Posterior vena cava (tissue), 2 donors: Measurements from ENCODE around the gene RGL3. TPM values are rescaled to one million over a fixed set of nuclear protein-coding genes. Genes with fewer than 3 reads are reported as not detected.
"Not testable (repeated sequence)": the region's sequence is repeated elsewhere in the genome, so short reads cannot be mapped to it uniquely, and the experiment has no call there.

Source experiments
- DNase-seq: peaks from one replicate; pipeline ENCODE4 v3.0.0-alpha.2; 2020; ENCODE audit warnings: low spot score
- intact Hi-C, 2 donors: fragments of 100-400 bp; cut with DNase I; formaldehyde crosslinking; loops; one replicate each; pipeline versions ENCODE4 v1.14.1 to v1.14.2; 2022 to 2023
- long read RNA-seq, 2 donors: library from polyadenylated mRNA; unstranded; transcript quantifications; one replicate each; pipeline ENCODE4 v2.0.0, GENCODE V29; 2020 to 2021
- total RNA-seq, 2 donors: library from RNA; stranded (reverse); fragmentation: NEBNext Ultra II Directional; extraction: Animal tissue kit (Norgen Biotek cat#: 25700); gene quantifications; one replicate each; pipeline ENCODE4 v1.2.1, GENCODE V29; 2021
- donor health status: DM: yes; HTN: yes; CAD: no.
- donor health status: DM: yes; HTN: yes; CAD: no.

RGL3 gene, protein sequence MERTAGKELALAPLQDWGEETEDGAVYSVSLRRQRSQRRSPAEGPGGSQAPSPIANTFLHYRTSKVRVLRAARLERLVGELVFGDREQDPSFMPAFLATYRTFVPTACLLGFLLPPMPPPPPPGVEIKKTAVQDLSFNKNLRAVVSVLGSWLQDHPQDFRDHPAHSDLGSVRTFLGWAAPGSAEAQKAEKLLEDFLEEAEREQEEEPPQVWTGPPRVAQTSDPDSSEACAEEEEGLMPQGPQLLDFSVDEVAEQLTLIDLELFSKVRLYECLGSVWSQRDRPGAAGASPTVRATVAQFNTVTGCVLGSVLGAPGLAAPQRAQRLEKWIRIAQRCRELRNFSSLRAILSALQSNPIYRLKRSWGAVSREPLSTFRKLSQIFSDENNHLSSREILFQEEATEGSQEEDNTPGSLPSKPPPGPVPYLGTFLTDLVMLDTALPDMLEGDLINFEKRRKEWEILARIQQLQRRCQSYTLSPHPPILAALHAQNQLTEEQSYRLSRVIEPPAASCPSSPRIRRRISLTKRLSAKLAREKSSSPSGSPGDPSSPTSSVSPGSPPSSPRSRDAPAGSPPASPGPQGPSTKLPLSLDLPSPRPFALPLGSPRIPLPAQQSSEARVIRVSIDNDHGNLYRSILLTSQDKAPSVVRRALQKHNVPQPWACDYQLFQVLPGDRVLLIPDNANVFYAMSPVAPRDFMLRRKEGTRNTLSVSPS
- 10 to 100 TPM in 1 of 2 donors, 1 to 10 TPM in 1; 7.7 to 12.9 TPM for total RNA-seq
- long read RNA-seq, donor 1, partial matches to known transcripts, result 2 of 2 reads
- long read RNA-seq, donor 1, other reads (novel, unspliced or antisense), result 0 of 2 reads
- long read RNA-seq, donor 2, partial matches to known transcripts, result 3 of 6 reads
- long read RNA-seq, donor 2, other reads (novel, unspliced or antisense), result 3 of 6 reads

DNA sequence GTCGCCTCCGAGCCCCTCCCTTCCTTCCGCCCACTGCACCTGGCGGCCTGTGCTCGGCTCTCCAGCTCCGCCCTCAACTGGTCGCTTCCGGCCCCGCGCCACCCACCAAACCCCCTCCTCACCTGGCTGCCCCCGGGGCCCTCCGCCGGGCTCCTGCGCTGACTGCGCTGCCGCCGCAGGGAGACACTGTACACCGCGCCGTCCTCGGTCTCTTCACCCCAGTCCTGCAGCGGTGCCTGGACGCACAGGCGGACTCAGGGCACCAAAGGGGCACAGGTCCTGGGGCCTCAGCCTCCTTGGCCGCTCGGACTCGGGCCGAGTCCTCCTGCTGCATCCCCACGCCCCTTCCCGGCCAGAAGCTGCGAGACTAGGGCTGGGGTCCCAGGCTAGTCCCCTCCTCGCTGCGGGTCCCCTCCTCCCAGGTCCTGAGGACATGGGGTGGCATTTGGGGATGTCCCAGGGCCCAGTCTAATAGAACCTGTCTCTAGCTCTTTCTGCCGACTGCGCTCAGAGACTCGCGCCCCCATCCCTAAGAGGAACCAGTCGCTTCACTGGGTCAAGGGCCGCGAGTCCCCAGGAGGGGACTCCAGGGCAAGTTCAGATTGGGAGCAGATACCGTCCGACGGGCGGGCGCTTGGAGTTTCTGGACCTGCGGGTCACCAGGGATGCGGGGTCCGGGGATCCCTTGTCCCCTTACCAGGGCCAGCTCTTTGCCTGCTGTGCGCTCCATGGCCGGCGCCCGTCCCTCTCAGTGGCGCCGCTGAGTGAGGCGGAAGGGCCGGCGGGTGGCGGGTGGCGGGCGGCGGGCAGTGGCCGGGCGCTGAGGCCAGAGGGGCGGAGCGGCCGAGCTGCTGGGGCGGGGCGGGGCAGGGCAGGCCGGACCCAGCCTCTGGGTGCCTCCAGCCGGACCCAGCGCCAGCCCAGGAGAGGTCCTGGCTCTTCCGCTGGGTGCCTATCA lies at the start of gene RGL3:
Gene RGL3, minus strand, starts transcription at position 766 of the 958 bp plus-strand sequence. Its CDS starts 36 bp downstream, at position 730.
- intact Hi-C loops, result no loop called here
- no peak for DNase-seq

- intact Hi-C loops, result loop anchor here in 1 of 2 donors (2.0 kb wide), 1 partner anchor 78 kb away; no protein-coding TSS in a partner anchor
- not testable (repeated sequence) for DNase-seq
Observed at GRCh38 chr19:11468266-11468845, 49.2 kb upstream of the RGL3 start.

DNA sequence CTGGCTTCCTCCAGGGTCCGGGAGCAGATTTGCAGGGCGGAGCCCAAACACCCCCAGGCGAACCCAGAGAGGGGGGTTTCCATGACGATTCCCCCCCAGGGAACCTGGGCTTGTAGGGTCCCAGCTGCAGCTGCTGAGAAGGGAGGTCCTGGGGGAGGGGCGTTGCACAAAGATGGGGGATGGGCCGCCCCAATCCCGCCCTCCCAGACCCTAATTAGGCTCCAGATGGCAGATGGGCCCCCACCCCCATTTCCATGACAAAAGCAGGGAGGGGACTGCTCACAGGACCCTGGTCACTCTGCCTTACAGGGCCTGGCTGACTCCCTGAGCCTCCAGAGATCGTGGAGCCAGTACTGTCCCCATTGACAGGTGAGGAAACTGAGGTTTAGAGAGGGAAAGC lies 46.5 kb upstream of the RGL3 start:
- intact Hi-C loops, result no loop called here
- DNase-seq, result no peak

- no peak for DNase-seq
- intact Hi-C loops, result no loop called here
Observed at GRCh38 chr19:11464333-11465265, 45.5 kb upstream of the RGL3 start.

DNA sequence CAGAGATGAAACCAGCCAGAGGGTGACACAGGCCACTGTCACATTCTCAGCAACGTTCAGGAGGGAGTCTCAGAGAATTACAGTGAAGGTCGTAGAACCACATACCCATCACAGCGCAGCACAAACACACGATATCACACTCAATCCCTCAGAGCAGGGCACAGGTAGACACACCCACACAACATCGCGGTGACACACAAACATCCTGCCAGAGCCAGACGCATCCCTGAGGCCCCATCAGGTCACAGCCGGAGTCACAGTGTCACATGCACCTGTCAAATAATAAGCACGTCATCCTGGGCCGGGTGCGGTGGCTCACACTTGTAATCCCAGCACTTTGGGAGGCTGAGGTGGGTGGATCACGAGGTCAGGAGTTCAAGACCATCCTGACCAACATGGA lies 44.3 kb upstream of the RGL3 start:
- no peak for DNase-seq
- intact Hi-C loops, result no loop called here

- DNase-seq, result no peak
- intact Hi-C loops, result no loop called here
Observed at GRCh38 chr19:11461453-11461852, 42.3 kb upstream of the RGL3 start.

DNA sequence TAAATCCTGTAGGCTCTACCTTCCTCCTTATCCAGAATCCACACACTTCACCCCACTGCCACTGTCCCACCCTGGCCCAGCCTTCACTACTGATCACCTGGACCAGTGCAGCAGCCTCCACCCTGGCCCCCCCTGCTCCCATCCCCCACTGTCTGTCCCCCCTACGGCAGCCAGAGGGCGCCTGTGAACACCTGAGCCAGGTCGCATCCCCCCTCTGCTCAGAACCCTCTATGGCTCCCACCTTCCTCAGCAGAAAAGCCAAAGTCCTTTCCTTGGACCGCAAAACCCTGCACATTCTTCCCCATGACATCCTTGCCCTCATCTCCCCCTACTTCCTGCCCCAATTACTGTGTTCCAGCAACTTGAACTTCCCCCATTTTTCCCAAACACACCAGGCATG lies 41.1 kb upstream of the RGL3 start:
- no peak for DNase-seq
- intact Hi-C loops, result no loop called here

DNA sequence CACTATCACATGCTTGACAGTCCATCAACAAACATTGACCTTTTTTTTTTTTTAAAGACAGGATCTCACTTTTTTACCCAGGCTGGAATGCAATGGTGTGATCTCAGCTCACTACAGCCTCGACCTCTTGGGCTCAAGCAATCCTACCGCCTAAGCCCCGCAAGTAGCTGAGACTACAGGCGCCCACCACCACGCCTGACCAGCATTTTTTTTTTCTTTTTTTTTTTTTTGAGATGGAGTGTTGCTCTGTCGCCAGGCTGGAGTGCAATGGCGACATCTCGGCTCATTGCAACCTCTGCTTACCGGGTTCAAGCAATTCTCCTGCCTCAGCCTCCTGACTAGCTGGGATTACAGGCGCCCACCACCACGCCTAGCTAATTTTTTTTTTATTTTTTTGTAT lies 39.8 kb upstream of the RGL3 start:
- DNase-seq, intact Hi-C loops: not testable (repeated sequence)

GRCh38 chr19:11458236-11458900 lies 39.3 kb upstream of the RGL3 start:
- no peak for DNase-seq
- intact Hi-C loops, result no loop called here

DNA sequence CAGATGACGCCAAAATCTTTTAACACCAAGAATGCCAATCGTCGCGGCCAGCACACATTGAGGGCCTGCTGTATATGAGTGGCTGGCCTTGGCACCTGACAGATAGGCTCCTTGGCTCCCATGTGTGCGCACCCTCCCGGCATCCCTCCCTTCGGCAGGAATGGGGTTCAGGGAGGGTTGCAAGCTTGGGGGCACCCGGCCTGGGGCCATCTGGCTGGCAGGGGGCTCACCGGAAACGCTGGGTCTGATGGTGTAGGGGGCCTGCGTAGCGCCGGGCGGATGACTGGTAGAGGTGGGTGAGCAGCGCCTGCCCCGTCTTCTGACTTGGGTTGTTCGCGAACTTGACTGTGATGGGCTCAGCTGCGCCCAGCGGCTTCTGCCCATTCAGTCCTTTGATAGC lies 38.7 kb upstream of the RGL3 start:
- intact Hi-C loops, result no loop called here
- no peak for DNase-seq

DNA sequence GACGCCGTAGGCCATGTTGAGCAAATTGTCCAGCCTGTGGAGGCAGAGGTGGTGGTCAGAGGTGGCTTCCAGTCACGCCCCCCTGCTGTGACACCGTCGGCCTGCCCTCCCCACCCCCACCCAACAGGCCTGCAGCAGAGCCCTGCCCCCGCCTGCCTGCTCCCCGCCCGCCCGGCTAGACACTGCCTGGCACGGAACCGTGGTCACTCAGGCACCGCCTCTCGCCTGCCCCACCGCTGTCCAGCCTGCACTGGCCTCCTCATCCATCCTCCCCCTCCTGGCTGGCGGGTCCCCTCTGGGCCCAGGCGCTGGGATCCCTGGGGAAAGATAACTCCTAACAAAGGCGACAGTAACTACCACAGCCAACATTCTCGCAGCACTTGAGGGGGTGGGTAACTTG lies 38.0 kb upstream of the RGL3 start:
- intact Hi-C loops, result no loop called here
- no peak for DNase-seq

DNA sequence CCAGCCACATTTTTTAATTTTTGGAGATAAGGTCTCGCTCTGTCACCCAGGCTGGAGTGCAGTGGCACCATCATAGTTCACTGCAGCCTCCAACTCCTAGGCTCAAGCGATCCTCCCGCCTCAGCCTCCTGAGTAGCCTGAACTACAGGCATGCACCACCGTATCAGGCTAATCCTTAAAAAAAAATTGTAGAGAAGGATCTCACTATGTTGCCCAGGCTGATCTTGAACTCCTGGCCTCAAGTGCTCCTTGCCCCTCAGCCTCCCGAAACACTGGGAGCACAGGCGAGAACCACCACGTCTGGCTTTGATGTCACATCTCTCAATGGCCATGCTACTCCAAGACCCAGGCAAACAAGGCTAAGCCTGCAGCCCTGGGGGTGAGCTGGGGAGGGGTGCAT lies 37.5 kb upstream of the RGL3 start:
- no peak for DNase-seq
- intact Hi-C loops, result no loop called here

- DNase-seq, intact Hi-C loops: not testable (repeated sequence)
Observed at GRCh38 chr19:11455233-11455554, 36.1 kb upstream of the RGL3 start.

DNA sequence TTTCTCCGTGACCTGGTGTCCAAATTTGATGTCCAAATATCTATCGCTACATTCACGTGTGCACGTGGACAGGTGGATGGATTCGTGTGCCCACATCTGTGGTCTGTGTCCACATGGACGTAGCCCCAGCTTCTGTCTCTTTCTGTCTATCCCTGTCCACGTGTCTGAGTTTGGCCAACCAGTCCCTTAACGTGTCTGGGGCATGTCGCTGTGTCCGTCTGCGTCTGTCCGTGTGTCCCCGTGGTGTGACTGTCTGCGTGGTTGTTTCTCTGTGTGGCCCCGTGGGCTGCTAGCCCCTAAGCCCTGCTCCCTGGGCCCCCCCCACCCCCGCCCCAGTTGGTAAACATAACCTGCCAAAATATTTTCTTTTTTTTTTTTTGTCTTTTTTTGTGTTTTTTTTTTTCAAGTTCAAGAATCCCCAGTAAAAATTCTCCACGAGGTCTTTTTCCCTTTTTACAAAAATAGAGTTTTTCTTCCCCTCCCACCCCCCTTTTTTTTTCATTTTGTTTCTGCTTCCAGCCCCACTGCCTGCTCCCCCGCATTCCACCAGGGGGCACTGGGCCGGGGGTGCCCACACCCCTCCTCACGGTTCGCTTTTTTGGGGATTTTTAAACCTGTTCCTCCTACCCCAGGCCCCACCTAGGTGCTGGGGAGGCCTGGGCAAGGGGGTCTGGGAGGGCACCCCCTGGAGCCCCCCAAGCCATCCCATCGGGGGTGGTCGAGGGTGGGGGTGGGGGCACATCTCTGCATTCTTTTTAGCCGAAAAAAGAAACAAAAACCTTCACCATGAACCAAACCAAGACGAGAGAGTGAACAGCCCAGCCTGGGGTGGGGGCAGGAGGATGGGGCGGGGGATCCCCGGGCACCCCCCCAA lies 34.6 kb upstream of the RGL3 start:
- DNase-seq, result no peak
- intact Hi-C loops, result no loop called here

DNA sequence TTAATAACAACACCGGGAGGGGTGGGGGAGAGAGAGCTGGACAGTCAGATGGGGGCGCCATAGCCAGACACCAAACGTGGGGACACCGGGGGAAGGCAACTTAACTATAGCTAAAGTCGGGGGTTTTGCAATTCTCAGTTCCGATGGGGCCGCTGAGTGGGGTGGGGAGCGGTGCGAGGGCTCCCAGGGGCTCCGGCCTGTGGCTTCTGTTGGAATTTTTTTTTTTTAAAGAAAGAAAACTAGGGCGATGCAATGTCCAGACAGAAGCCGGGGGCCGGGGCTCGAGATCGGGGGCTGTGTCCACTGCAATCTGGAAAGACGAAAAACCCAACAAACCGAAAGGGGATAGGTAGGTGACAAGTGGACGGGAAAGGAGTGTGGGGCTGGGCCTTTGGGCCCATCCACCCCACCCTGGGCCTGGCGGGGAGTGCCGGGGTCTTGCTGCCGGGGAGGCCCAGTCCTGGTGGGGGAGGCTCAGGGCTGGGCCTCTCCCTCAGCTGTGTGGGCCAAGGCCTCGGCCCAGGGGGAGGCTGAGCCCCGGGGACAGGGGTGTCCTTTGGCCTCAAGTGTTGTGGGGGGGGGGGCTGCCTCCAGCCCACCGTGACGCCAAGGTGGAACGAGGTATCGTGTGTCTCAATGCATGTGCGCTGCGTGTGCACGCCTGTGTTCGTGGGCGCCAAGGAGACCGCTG lies 33.7 kb upstream of the RGL3 start:
- intact Hi-C loops, result no loop called here

More for the DNA sequence above, 33.7 kb upstream of the RGL3 start:
- no peak for DNase-seq
